ENCODE data around the gene MTX1. TPM values are rescaled to one million over a fixed set of nuclear protein-coding genes. Genes with fewer than 3 reads are reported as not detected.

The MTX1 gene
- total RNA-seq, 1 experiment from 2014 or later = 58.9 TPM

GRCh38 chr1:155247667-155248553 is 39.4 kb downstream of the MTX1 start:
- peaks cover 9% of the 10 kb centered on the region for H3K4me1 Mint-ChIP-seq (ENCODE audit: low read depth, unreplicated experiment)
- H3K27ac Mint-ChIP-seq (ENCODE audit: unreplicated experiment) = no peak overlapping the region
- H3K4me3 Mint-ChIP-seq (ENCODE audit: low read depth, unreplicated experiment) = no peak overlapping the region
- no peak for TF ChIP-seq CTCF (IDR thresholded peaks at IDR 0.05; ENCODE audit: unreplicated experiment)
- H3K36me3 Mint-ChIP-seq (ENCODE audit: insufficient read depth, unreplicated experiment) = peaks cover 16% of the 10 kb centered on the region
- intact Hi-C loops (cut with micrococcal nuclease; ENCODE audit: unreplicated experiment) = no loop called here
- no peak for DNase-seq
- CTCF ChIA-PET = interaction anchor here (0.6 kb wide), 1 partner anchor 124 kb away, joined by 3 read pairs; no protein-coding TSS in a partner anchor
- H3K27me3 Mint-ChIP-seq (ENCODE audit: unreplicated experiment) = no peaks in the 10 kb centered on the region
- H3K9me3 Mint-ChIP-seq (ENCODE audit: low read depth, unreplicated experiment) = no peaks in the 10 kb centered on the region
- no TSS peak for BruUV-seq (replicated peaks)

- intact Hi-C loops (cut with micrococcal nuclease; ENCODE audit: unreplicated experiment) = loop anchor here (2.0 kb wide), 1 partner anchor 75 kb away; no protein-coding TSS in a partner anchor
- H3K36me3 Mint-ChIP-seq (ENCODE audit: insufficient read depth, unreplicated experiment) = peaks cover 18% of the 10 kb centered on the region
- H3K27ac Mint-ChIP-seq (ENCODE audit: unreplicated experiment) = no peak overlapping the region
- no TSS peak for BruUV-seq (replicated peaks)
- no peak for DNase-seq
- no peak for TF ChIP-seq CTCF (IDR thresholded peaks at IDR 0.05; ENCODE audit: unreplicated experiment)
- CTCF ChIA-PET = interaction anchor here (0.7 to 3.6 kb wide), 15 partner anchors 9 to 479 kb away, joined by 3 to 44 read pairs (median 5); partner anchors contain the start of genes CLK2, FDPS, SCAMP3 and THBS3
- H3K9me3 Mint-ChIP-seq (ENCODE audit: low read depth, unreplicated experiment) = no peaks in the 10 kb centered on the region
- no peaks in the 10 kb centered on the region for H3K27me3 Mint-ChIP-seq (ENCODE audit: unreplicated experiment)
- H3K4me1 Mint-ChIP-seq (ENCODE audit: low read depth, unreplicated experiment) = peaks cover 15% of the 10 kb centered on the region
- H3K4me3 Mint-ChIP-seq (ENCODE audit: low read depth, unreplicated experiment) = no peak overlapping the region
Observed at GRCh38 chr1:155250246-155250632, 41.7 kb downstream of the MTX1 start.

- Mint-ChIP-seq H3K27ac (ENCODE audit: unreplicated experiment) (no peak overlapping the region), H3K9me3 (ENCODE audit: low read depth, unreplicated experiment) (no peaks in the 10 kb centered on the region), H3K27me3 (ENCODE audit: unreplicated experiment) (no peaks in the 10 kb centered on the region), H3K36me3 (ENCODE audit: insufficient read depth, unreplicated experiment) (peaks cover 23% of the 10 kb centered on the region), H3K4me1 (ENCODE audit: low read depth, unreplicated experiment) (peaks cover 15% of the 10 kb centered on the region), H3K4me3 (ENCODE audit: low read depth, unreplicated experiment) (no peak overlapping the region)
- peak; percentile 98 for TF ChIP-seq CTCF (IDR thresholded peaks at IDR 0.05; ENCODE audit: unreplicated experiment)
- CTCF ChIA-PET = interaction anchor here (0.6 to 3.6 kb wide), 21 partner anchors 9 to 478 kb away, joined by 3 to 44 read pairs (median 4); partner anchors contain the start of genes CLK2, FDPS, HCN3 and SCAMP3
- intact Hi-C loops (cut with micrococcal nuclease; ENCODE audit: unreplicated experiment) = loop anchor here (2.0 kb wide), 1 partner anchor 74 kb away; no protein-coding TSS in a partner anchor
- no TSS peak for BruUV-seq (replicated peaks)
- peak; percentile 98 for DNase-seq
Observed at GRCh38 chr1:155250633-155251449, 42.3 kb downstream of the MTX1 start.

- TF ChIP-seq CTCF (IDR thresholded peaks at IDR 0.05; ENCODE audit: unreplicated experiment) = no peak
- H3K4me1 Mint-ChIP-seq (ENCODE audit: low read depth, unreplicated experiment) = peaks cover 15% of the 10 kb centered on the region
- H3K27me3 Mint-ChIP-seq (ENCODE audit: unreplicated experiment) = no peaks in the 10 kb centered on the region
- no peaks in the 10 kb centered on the region for H3K9me3 Mint-ChIP-seq (ENCODE audit: low read depth, unreplicated experiment)
- CTCF ChIA-PET = interaction anchor here (0.5 to 3.6 kb wide), 15 partner anchors 10 to 466 kb away, joined by 3 to 44 read pairs (median 5); partner anchors contain the start of genes CLK2, FDPS, HCN3 and SCAMP3
- H3K36me3 Mint-ChIP-seq (ENCODE audit: insufficient read depth, unreplicated experiment) = peaks cover 25% of the 10 kb centered on the region
- no peak for DNase-seq
- intact Hi-C loops (cut with micrococcal nuclease; ENCODE audit: unreplicated experiment) = loop anchor here (2.0 kb wide), 1 partner anchor 73 kb away; no protein-coding TSS in a partner anchor
- BruUV-seq (replicated peaks) = no TSS peak
- H3K4me3 Mint-ChIP-seq (ENCODE audit: low read depth, unreplicated experiment) = no peak overlapping the region
- H3K27ac Mint-ChIP-seq (ENCODE audit: unreplicated experiment) = no peak overlapping the region
Observed at GRCh38 chr1:155251566-155251965, 43.1 kb downstream of the MTX1 start.

Measured in Calu3 (cell line).